GM19467 (cell line): ENCODE results near the gene DAZL.
"Not testable (repeated sequence)": the region's sequence is repeated elsewhere in the genome, so short reads cannot be mapped to it uniquely, and the experiment has no call there.

Experiments used
- ATAC-seq: cut with Tn5 transposase; IDR thresholded peaks from one replicate; pipeline ENCODE4 v1.9.1; 2021; ENCODE audit warnings: mild to moderate bottlenecking, moderate library complexity; ENCODE audit not compliant: unreplicated experiment

The DAZL gene, protein sequence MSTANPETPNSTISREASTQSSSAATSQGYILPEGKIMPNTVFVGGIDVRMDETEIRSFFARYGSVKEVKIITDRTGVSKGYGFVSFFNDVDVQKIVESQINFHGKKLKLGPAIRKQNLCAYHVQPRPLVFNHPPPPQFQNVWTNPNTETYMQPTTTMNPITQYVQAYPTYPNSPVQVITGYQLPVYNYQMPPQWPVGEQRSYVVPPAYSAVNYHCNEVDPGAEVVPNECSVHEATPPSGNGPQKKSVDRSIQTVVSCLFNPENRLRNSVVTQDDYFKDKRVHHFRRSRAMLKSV

DNA sequence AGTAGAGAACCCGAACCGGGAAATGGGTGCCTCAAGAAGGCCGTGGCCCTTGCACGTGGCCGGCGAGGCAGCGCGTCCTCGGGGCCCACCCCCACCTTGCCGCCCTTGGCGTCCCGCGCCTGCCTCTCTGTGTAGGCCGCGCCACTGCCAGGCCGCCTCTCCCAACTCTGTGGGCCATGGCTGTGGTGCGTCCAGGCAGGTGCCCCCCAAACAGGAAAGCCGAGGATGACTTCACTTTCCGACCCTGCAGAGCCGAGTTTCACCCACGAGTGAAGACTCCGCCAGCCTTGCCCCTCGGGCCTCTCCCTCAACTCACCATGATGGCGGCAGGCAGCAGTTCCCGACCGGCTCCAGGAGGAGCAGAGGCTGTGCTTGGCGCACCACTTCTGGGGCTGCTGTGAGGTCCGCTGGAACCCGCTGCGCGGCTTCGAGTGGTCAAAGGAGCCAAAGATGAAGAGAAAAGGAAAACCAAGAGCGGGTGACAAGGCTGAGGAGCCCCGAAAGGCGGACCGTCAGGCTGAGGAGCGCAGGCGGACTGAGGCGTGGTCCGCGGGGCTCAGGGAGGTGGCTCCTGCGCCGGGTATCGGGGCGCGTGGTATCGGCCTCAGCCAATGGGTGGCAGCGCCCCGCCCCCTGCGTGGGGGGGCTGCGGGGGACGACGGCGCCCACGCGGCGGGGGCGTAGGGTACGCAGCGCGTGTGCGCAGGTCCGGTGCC lies at the start of gene DAZL:
DAZL (minus strand) TSS at position 537 of the 716 bp plus-strand sequence; CDS start at position 319, 218 bp downstream.
- no peak for ATAC-seq

DNA sequence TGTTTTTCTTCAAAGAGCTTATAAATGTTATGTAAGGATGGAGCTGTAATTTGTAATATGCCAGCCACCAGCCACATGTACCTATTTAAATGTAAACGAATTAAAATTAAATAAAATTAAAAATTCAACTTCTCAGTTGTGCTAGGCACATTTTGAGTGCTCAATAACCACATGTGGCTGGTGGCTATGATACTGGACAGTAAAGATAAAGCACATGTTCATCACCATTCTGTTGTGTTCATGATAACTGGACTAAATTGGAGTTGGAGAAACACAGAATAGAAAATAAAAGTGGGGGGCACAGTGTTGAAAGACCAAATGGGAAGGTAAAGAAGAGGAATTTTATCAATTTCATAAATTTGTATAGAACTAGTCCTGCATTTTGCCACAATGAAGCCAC lies 49.8 kb upstream of the DAZL start:
- ATAC-seq, result no peak

- no peak for ATAC-seq
These were observed 48.5 kb upstream of the DAZL start for GRCh38 chr3:16653712-16654111.

- ATAC-seq, result no peak
These were observed 42.4 kb upstream of the DAZL start for GRCh38 chr3:16647668-16648067.

DNA sequence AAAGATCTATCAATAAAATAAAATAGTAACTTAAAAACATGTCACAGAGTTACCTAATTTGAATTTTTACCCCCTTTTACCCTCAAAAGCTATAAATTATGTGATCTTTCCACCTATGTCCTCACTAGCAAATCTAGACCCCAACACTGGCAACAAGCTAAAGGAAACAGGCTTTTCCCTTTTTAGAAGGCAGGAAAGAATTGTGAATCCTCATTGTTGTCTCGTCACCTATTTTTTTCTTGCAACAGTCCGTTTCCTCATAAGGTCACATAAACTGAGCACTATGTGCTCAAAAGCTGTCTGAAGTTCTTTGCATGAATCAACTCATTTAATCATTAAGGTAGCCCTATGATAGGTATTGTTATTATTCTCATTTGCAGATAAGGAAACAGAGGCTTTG lies 34.6 kb upstream of the DAZL start:
- no peak for ATAC-seq

DNA sequence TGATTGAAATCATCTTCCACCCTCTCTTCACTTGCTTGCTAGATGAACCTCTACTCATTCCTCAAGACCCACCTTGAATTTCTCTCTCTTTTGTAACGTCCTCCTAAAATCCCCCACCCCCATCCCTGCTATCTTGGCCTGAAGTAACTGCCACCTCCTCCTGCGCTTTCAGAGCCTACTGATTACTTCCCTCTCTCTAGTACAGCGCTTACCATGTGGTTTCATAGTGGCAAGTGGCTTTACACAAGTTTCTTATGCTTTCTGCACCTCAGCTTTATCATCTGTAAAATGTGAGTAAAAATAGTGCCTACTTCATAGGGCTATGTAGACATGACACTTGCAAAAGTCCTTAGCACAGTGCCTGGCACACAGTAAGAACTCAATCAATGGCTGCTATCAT lies 28.7 kb upstream of the DAZL start:
- no peak for ATAC-seq

DNA sequence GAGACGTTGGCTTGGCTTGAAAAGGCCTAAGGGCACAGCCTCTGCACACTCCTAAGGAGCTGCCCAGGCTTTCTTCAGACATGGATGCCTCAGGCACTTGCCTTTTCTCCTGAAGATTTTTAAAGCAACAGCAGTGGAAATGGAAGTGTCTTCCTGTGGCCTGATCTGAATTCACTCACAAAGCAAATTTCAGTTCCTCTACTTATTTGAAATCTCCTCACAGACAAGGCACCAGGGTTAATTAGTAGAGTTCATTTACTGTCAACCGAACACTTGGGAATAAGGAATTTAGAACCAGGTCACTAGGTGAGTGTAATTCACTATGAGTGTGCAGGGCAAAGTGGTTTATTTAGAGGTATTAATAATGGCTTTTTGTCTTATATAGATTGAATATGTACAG lies 27.2 kb upstream of the DAZL start:
- ATAC-seq, result no peak

- no peak for ATAC-seq
These were observed 13.5 kb upstream of the DAZL start for GRCh38 chr3:16618721-16619120.

GRCh38 chr3:16617155-16617554 lies 11.9 kb upstream of the DAZL start:
- ATAC-seq, result not testable (repeated sequence)

- ATAC-seq, result no peak
These were observed 10.9 kb upstream of the DAZL start for GRCh38 chr3:16616083-16616482.

GRCh38 chr3:16614033-16615031 lies 9.1 kb upstream of the DAZL start:
- ATAC-seq, result no peak

DNA sequence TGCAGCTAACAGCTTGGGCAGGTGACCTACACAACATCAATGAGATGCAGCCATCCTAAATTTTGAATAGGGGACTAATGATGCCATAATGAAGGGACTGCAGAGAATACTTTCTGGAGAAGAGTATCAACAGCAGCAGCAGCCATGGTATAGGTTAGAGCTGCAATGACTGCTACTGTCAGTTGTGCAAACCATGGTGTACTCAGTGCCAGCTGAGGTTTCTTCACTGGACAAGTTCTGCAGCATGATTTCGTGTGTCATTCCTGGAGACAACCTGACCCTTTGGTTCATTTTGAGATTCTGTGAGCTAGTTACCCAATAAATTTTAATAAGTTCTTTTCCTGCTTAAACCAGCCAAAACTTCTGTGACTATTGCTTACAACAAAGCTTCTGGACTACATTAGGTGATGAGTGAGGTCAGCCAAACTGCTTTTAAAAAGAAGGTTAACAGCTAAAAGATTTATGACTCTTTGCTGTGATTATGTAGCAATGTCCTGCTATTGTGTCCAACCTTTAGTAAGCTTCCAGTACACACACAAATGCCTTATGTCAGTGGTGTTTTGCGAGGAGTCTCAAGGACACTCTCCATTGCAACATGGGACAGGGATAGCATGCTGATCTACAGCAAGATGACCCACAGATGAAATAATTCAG lies 4.8 kb upstream of the DAZL start:
- ATAC-seq, result no peak

- ATAC-seq, result no peak
These were observed 3.6 kb upstream of the DAZL start for GRCh38 chr3:16608816-16609215.

- ATAC-seq, result no peak
These were observed 2.5 kb upstream of the DAZL start for GRCh38 chr3:16607718-16608117.

GRCh38 chr3:16606398-16606797 lies 1.2 kb upstream of the DAZL start:
- ATAC-seq, result no peak

DNA sequence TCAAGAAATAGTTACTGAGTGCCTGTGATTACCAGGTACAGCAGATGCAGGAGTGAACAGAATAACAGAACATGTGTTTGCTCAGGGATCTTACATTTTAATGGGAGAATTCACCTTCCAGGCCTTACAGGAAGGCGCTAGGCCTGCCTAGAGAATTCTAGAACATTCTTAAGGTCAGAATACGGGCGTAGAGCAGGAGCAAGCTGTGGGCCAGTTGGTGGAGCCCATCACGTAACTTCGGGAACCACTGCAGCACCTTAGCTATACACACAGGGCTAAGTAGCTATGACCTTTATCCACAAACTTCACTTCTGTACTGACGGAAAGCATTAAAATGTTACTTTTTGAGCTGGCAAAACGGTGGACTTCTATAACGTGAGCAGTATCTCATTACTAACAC lies 743 bp upstream of the DAZL start:
- no peak for ATAC-seq

DNA sequence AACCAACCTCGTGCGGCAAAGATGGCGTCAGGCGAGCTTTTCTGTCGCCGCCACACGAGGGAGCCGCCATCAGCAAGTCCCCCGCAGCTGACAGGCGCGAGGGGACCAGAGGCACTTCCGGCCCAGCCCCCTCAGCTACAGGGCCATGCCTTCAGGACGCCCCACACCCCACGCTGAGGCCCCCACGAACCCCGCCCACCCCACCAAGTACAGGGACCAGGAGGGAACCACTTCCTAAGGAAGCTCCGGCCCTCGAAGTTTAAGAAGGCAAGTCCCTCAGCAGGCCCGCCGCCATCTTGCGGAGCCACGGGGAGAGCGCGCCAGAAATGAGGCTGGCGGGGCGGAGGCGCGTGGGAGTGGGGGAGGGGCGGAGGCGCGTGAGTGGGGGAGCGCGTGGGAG lies 790 bp downstream of the DAZL start:
- no peak for ATAC-seq

DNA sequence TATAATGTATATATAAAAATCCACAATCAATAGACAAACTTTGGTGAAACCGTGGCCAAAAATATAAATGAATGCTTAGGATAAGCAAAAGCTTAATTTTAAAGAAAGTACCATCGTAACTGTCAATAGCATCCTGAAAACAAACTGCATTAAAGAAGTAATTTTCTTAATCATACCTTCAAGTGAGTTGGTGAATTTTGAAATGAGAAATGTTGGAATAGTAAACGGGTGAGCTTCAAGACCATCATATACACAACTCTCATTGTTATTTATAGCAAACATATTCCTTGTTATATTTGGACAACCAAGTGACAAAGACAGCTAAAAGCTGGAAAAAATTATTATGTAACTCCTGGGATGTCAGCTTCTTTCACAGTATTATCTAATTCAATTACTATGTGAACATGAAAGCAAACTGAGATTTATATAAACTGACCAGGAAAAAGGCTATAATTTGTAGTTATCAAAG lies 3.7 kb downstream of the DAZL start:
- ATAC-seq, result no peak

DNA sequence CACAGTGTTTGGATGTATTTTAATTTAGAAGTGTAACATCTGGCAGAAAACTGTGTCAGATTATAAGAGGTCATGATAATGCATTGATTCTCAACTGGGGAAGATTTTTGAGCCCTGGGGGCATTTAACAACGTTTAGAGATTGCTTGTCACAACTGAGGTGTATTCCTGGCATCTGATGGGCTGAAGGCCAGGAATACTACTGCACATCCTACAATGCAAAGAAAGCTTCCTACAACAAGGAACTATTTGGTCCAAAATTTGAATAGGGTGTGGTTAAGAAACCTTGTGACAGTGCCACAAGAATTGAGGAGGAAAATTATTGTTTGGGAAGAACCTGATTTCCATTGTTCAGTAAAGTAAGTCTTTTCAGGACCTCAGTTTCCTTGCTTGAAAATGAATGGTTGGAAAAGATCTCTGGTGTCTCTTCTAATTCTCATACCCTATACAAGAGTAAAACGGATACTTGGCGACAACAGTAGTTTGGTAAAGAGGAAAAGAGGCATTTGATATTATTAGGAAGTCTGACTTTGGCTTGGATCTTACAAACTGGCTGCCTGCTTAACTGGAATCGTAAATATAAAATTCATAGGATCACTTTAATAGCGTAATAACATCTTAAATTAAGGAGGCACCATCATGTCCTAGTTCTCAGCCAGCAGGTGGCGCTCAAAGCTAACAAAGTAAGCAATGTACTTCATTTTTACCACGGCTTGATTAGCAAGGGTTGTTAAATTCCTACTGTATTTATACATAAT lies 4.3 kb downstream of the DAZL start:
- ATAC-seq, result no peak

DNA sequence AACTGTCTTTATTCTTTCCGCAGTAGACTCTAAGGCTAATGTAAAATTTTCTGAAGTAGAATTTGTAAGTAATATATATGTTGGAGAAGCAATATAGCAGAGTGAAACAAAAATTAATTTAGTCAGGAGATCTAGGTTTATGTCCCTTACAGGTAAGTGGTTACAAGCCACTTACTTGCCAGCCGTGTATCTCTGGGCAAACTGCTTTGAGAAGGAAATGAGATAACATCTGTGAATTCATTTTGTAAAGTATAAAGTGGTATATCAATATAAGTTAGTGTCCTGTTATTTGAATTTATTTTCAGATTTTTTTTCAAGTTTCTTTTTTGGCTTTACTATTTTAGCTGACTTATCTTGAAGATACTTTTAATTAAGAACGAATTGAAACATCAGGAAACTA lies 5.5 kb downstream of the DAZL start:
- ATAC-seq, result no peak
